ENCODE data around the gene CRLF3.
"Not testable (repeated sequence)": the region's sequence is repeated elsewhere in the genome, so short reads cannot be mapped to it uniquely, and the experiment has no call there.

GRCh38 chr17:30734153-30734552 is 90.3 kb downstream of the CRLF3 start:
- not testable (repeated sequence) for TF ChIP-seq CTCF, POLR2AphosphoS5, POLR2A (IDR thresholded peaks at IDR 0.05)
